Colonic mucosa (tissue), 4 donors: Measurements from ENCODE around the gene RAD51B. TPM values are rescaled to one million over a fixed set of nuclear protein-coding genes. Genes with fewer than 3 reads are reported as not detected.
A peak's percentile ranks its signal among the peaks of the same experiment; 100 is the strongest.

Source experiments
- DNase-seq: peaks from one replicate; pipeline ENCODE4 v3.0.0-alpha.2; 2020
- H3K27ac ChIP-seq: fragments of 200-600 bp; one replicate; pipeline ENCODE4 v1.8.0; 2021
- H3K27me3 ChIP-seq: fragments of 200-600 bp; one replicate; pipeline ENCODE4 v1.8.0; 2021
- H3K36me3 ChIP-seq: fragments of 200-600 bp; one replicate; pipeline ENCODE4 v1.8.0; 2021
- H3K4me1 ChIP-seq: fragments of 200-600 bp; one replicate; pipeline ENCODE4 v1.8.0; 2021; ENCODE audit warnings: mild to moderate bottlenecking
- H3K4me3 ChIP-seq: fragments of 200-600 bp; one replicate; pipeline ENCODE4 v1.8.0; 2021
- H3K9ac ChIP-seq, 2 donors: one replicate each; pipeline ENCODE4 v1.7.0; 2013; ENCODE audit warnings: control low read depth in 2 of 2, low read depth in 2 of 2, low read length in 2 of 2
- H3K9me3 ChIP-seq: fragments of 200-600 bp; one replicate; pipeline ENCODE4 v1.8.0; 2021
- intact Hi-C: fragments of 100-400 bp; cut with DNase I; formaldehyde crosslinking; loops from one replicate; pipeline ENCODE4 v1.14.1; 2022
- total RNA-seq, 2 donors: library from RNA; stranded (reverse); fragmentation: NEBNext Ultra II Directional in 1 of 2; extraction: Animal tissue kit (Norgen Biotek cat#: 25700) in 1 of 2; gene quantifications; one replicate each; pipeline ENCODE4 v1.2.1, GENCODE V29; 2021
- TF ChIP-seq, protein P1 (sequence below): fragments of 200-600 bp; IDR thresholded peaks from one replicate; pipeline ENCODE4 v1.8.0; 2022; ENCODE audit warnings: antibody characterized with exemption, mild to moderate bottlenecking
- donor health status: healthy.
- donor health status: DM: no; HTN: no; CAD: no.
- donor health status: DM: no; HTN: no; CAD: no.

Gene RAD51B
- total RNA-seq, 2 donors from 2014 or later, result 12.7 to 22.0 TPM

DNA sequence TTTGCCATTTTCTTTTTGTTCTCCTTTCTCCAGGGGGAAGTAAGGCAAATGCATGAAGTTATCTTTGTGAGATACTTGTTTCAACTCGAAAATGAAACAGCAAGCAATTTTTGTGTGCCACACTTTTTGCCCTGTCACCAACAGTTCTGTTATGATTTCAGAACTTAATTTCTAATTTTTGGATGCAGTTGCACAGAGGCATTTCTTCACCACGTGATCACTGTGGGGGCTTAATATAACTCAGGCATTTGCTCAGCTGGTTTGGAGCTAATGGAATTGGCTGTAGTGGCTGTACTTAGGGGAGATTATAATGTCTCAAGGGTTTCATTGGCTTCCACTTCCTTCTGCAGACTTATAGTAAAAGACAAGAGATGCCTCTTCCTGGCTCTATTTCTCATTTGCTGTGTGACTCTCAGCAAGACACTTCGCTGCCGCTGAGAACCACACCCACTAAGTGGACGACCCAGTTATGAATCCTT is 452.4 kb downstream of the RAD51B start:
- H3K9ac ChIP-seq, result no peak overlapping the region
- intact Hi-C loops, result no loop called here
- H3K4me3 ChIP-seq, result no peak overlapping the region
- peaks cover 9% of the 10 kb centered on the region for H3K4me1 ChIP-seq
- TF ChIP-seq, protein P1, sequence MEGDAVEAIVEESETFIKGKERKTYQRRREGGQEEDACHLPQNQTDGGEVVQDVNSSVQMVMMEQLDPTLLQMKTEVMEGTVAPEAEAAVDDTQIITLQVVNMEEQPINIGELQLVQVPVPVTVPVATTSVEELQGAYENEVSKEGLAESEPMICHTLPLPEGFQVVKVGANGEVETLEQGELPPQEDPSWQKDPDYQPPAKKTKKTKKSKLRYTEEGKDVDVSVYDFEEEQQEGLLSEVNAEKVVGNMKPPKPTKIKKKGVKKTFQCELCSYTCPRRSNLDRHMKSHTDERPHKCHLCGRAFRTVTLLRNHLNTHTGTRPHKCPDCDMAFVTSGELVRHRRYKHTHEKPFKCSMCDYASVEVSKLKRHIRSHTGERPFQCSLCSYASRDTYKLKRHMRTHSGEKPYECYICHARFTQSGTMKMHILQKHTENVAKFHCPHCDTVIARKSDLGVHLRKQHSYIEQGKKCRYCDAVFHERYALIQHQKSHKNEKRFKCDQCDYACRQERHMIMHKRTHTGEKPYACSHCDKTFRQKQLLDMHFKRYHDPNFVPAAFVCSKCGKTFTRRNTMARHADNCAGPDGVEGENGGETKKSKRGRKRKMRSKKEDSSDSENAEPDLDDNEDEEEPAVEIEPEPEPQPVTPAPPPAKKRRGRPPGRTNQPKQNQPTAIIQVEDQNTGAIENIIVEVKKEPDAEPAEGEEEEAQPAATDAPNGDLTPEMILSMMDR, result no peak
- peak overlapping the region; percentile 37 for H3K27ac ChIP-seq
- no peaks in the 10 kb centered on the region for H3K36me3 ChIP-seq
- DNase-seq, result no peak
- H3K9me3 ChIP-seq, result no peaks in the 10 kb centered on the region
- no peaks in the 10 kb centered on the region for H3K27me3 ChIP-seq

DNA sequence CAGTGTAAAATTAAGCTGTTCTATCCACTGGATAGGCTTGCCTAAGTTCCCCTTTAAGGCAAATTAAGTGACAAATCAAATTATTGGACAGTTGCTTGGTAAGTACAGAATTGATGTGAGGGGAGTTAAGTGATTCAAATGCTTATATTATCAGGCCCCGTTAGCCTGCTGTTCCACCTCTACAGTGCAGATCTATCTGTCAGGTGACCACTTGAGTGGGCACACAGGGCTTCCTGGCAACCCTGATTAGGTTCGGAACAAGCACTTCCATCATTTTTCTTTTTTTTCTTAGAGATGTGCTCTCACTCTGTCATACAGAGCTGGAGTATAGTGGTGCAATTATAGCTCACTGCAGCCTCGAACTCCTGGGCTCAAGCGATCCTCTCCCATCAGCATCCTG is 453.8 kb downstream of the RAD51B start:
- TF ChIP-seq, protein P1, result no peak
- no peak for DNase-seq
- no peak overlapping the region for H3K9ac ChIP-seq
- no peak overlapping the region for H3K4me3 ChIP-seq
- H3K4me1 ChIP-seq, result no peaks in the 10 kb centered on the region
- no peaks in the 10 kb centered on the region for H3K36me3 ChIP-seq
- H3K27ac ChIP-seq, result no peak overlapping the region
- intact Hi-C loops, result no loop called here
- no peaks in the 10 kb centered on the region for H3K27me3 ChIP-seq
- no peaks in the 10 kb centered on the region for H3K9me3 ChIP-seq

DNA sequence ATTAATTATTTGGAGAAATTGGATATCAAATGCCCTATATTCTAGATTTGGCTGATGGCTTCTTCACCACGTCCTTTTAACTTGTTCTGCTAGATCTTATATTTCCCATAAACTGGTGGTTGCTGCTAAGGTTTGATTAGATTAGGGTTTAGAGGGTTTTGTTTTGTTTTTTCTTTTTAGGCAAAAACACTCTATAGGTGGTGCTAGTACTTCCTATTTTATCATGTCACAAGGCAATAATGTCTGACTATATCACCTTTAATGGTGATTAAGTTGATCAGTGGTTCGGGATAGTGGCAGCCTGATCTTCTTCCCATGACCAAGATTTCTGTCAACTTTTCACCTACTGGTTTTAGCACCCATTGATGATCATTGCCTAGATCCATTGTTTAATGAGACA is 455.1 kb downstream of the RAD51B start:
- TF ChIP-seq, protein P1, result no peak
- Histone ChIP-seq H3K27me3 (no peaks in the 10 kb centered on the region), H3K4me1 (no peaks in the 10 kb centered on the region), H3K9me3 (no peaks in the 10 kb centered on the region), H3K36me3 (no peaks in the 10 kb centered on the region), H3K4me3 (no peak overlapping the region), H3K27ac (no peak overlapping the region), H3K9ac (no peak overlapping the region)
- no peak for DNase-seq
- intact Hi-C loops, result no loop called here

DNA sequence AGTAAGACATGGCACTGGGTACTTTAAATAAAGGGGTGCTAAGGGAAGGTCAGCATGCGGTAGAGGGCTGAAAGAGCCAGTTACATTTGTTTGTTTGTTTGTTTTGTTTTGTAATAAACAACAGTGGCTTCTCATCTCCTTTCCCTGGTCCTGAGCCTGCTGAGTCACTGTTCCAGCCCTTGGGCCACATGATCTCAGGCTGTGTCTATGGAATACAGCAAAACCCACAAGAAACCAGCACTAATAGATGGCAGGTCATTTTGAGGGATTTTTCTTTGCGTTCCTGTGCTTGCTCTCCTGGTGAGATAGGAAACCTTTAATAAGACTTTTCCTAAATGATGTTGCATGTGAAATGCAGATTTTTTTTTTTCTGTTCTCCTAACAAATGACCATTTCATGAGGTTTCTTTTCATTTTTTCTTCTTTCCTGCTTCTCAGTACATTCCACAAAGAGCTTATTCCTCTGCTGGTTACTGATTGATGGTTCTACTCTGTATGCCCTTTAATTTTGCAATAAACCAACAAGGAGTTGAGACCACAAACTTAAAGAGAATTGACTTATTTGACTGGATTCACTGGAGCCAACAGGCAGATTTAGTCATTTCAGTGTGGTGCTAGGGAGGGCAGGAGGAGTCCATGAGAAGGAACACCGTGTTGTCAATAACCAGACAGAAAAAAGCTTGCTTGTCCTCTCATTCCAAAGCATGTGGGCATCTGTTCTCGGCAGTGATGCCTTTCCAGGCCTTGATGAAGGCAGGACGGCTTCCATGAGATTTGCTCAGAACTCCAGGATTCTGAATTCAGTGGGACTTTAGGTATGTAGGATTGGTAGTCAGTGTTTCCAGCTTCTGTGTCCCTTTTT is 459.2 kb downstream of the RAD51B start:
- TF ChIP-seq, protein P1, result no peak
- no peaks in the 10 kb centered on the region for H3K27me3 ChIP-seq
- intact Hi-C loops, result no loop called here

DNA sequence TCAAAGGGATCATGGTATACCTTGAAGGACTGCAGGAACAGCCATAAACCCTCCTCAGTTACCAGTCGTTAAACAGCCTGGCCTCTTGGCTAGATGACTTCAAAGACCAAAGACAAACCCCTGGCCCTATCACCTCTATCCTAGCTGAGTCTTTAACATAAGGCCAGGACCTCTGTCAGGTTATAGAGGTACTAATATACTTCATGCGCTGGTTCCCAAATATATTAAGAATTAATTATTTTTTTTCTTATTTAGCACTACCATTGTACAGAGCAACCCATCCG is 459.8 kb downstream of the RAD51B start:
- Histone ChIP-seq H3K9me3 (no peaks in the 10 kb centered on the region), H3K4me3 (no peak overlapping the region), H3K27ac (no peak overlapping the region), H3K27me3 (no peaks in the 10 kb centered on the region), H3K9ac (no peak overlapping the region), H3K36me3 (no peaks in the 10 kb centered on the region), H3K4me1 (no peaks in the 10 kb centered on the region)
- TF ChIP-seq, protein P1, result no peak
- no peak for DNase-seq
- intact Hi-C loops, result no loop called here

More for the DNA sequence above, 459.2 kb downstream of the RAD51B start:
- no peak overlapping the region for H3K27ac ChIP-seq
- H3K9me3 ChIP-seq, result no peaks in the 10 kb centered on the region
- no peak overlapping the region for H3K4me3 ChIP-seq
- no peaks in the 10 kb centered on the region for H3K36me3 ChIP-seq
- no peak for DNase-seq
- H3K4me1 ChIP-seq, result no peaks in the 10 kb centered on the region
- H3K9ac ChIP-seq, result no peak overlapping the region
